Activated CD4-positive, CD25-positive, alpha-beta regulatory T cell treated with anti-CD3 and anti-CD28 coated beads, Interleukin-2, amount 50 U/mL, for 72 hours (primary cell): ENCODE results near the gene ING2.

Experiments
- DNase-seq: peaks from one replicate; pipeline ENCODE4 v3.0.0; 2021

Gene ING2

DNA sequence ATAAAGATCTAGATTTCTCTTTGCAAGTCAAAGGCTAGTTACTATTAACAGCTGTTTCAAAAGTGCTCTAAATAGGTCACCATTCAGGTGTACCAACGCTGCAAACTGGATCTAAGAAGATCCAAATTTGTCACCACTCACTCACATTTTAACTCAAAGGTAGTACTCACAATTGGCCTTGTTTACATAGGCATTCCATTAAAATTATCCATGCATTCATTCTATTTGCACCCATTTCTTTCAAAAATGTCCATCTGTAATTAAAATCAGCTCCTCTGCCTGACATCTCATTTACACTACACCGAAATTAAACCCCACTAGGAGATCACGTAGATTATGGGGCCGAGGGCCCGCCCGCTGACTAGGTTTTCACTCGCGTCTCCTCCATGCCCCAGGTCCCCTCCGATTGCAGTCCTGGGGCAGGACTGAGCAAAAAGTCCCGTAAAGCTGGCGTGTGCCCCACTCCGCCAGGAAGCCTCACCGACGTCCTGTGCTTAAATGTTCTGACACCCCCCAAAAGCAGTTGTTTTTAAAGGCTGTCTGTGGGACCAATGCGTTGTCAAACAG, 1.3 kb upstream of the ING2 start:
- DNase-seq = no peak

DNA sequence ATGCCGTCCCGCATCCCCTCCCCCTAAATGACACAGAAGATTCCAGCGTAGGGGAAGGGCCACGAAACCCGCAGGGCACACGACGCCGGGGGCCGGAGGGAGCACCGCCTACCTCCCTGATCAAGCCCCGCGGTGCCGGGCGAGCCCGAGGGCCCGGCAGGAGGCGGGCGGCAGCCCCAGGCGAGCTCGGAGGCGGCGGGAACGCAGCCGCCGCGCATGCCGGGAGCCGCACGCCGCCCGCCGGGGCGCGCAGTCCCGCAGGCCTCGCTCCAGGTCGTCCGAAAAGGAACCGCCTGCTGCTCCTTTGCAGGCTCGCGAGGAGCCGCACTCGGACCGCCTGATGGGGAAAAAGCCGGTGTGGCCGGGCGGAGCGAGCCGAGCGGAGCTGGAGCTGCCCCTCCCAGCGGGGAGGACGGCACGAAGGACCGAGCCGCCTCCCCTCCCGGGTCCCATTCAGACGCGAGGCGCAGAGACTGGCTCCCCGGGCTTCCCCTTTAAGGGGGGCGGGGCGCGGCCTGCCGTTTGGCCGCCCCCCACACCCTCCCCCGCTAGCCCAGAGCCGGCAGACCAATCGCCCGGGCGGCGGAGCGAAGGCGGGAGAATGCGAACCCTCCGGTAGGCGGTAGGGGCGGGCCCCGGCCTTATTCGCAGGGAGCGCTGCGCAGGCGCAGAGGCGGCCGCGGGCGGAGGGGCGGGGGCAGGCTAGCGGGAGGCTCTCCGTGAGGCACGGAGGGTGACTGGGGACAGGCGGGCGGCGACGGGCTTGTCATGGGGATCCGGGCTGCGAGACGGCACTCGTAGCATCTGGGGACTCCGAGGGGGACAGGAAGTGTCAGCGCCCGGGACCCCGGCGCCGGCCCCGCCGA, 561 bp upstream of the ING2 start:
- DNase-seq = peak; percentile 100

DNA sequence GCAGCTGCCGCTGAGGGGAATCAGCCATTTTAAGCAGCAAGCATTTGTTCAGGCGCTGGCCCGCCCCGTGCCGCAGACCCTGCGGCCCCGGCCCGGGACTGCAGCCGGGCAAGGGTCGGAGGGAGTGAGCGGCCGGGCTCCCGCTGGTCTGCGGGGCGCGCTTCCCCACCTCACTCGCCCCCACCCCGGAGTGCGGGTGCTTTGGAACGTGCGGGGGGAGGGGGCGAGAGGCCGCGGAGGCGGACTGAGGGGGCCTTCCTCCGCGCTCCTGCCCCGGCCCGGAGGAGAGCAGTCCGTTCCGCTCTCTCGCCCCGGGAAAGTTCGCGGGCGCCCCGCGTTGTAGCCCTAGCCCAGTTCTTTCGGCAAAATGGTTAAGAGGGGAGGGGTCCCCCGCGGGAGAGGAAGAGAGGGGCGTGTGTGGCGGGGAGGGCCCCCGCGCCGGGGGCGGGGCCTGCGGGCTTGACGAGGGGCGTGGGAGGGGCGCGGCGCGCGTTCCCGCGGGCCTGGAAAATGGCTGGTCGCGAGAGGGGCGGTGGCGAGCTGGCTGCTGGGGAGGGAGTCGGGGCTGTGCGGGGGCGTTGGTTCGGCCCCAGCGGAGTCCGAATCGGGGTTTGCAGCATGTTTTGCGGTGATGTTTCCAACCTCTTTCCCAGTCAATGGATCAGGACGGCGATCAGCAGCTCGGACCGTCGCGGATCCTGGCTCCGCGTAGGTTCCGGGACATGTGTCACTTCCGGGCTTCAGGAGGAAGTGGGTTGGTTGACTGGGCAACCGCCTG, 942 bp downstream of the ING2 start:
- DNase-seq = peak; percentile 87

DNA sequence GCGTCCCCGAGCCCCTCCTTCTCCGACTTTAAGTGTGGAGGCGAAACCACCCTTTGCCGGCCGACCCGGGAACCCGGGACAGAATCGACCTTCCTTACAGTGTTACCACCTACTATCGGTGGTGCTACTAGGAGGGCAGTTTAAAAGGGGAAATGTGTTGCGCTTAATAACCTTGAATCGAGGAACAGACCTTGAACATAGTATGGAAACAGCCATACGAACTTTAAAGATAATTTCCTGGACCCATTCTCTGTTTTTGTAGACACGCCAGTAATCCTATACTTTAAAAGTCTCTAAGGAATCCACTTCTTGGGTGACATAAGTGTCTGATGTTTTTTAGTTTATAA, 1.5 kb downstream of the ING2 start:
- DNase-seq = no peak

DNA sequence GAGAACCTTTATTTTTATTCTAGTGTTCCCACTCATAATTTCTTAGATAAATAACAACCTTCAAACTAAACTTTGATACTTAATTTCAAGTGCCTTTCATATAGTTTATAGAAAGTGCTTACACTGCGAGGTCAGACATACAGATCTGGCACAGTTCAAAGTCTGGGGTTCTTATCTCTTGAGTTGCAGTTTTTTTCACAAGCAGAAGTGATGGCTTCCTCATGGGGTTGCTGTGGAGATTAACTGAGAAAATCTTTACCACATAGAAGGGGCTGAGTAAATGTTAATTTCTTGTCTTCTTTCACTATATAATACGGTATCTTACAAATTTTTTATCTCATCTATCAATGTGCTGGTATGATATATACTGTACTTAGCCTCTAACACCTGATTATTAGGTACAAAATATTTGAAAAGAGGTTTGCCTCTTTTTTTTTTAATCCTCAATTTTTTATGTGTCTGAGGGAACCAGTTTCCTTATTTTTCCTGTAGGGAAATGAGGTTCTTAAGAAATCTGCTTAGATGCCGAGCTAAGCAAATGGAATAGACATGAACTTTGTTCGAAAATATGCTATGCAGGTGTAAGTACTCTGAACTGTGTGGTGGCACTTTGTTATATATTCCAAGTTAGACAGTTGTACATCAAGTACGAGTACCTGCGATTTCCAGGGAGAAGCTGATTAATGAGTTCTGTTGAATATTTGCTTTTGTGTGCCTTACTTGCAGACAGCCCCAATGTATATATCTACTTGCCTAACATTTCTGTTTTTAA, 3.3 kb downstream of the ING2 start:
- DNase-seq = no peak

DNA sequence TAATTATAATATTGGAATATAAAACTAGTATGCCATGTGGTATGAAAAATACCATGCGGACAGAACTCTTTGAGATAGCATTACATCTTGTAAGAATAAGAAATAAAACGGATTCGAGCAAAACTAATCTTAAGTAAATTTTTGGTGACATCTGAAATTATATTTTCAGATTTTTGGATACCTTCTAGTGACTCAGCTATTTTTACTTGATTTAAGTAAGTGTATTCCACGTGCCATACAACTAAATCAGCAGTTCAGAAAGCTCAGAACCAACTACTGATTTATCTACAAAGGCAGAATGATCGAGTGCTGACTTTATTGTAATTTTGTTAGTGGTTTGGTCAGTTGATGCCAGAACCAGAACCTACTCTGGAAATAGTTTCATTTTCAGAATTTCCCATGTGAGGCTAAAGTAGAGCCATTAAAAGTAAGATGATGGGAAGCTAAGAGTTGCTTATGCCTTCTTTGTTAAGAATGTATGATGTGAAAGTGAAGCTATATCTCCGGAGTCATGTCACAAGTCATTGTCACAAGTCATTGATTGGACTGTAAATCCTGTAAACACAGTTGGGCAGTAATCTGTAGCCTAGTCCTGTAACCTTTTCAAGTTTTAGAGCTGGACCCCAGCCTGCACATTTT, 4.0 kb downstream of the ING2 start:
- no peak for DNase-seq

DNA sequence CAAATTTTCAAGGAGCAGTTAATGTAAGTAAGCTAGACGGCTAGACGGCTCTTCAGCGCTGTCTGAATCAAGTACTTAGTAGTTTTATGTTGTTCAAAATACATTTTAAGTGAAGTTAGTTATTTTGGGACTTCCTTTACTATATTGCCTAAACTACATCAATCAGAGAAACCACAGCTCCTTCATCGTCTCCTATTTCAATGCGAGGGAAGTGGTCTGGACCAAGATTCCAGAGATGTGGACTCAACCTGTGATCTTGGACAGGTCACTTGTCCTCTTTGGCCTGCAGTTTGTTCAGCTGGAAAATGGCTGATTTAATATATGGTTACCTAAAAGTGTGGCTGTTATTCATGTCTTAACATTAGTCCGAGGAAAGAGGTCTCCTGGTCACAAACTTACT, 10.6 kb downstream of the ING2 start:
- no peak for DNase-seq

DNA sequence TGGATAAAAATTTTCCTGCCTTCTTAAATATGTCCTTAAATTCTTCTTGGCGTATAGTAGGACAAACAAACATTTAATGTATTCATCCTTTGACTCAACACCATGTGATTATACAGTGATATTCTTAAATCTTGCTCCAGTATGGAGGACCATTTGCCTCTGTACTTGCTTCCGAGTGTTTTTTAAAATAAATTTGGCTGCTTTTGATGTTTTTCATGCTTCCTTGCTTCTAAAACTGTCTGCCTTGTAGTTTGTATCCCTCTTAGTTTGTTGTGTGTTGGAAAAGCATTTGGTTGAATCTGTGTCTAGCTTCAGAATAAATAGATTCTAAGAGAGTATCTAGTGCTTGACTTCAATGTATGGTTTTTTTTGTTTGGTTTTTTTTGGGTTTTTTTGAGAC, 12.3 kb downstream of the ING2 start:
- no peak for DNase-seq

DNA sequence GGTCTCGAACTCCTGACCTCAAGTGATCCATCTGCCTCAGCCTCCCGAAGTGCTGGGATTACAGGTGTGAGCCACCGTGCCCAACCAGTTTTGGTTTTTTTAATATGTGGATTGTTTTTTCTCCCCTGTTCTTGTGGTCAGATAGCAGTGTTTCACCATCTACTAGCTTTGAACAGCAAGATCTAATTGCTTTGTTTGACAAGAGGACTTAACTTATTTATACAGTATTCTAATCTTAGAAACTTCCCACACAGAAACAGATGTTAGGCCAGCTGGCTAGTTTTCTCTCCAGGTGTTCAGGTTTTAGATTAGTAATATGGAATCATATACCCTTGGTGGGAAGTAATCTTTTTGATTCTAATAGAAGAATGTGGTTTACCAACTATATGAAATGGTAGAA, 12.9 kb downstream of the ING2 start:
- DNase-seq = no peak

DNA sequence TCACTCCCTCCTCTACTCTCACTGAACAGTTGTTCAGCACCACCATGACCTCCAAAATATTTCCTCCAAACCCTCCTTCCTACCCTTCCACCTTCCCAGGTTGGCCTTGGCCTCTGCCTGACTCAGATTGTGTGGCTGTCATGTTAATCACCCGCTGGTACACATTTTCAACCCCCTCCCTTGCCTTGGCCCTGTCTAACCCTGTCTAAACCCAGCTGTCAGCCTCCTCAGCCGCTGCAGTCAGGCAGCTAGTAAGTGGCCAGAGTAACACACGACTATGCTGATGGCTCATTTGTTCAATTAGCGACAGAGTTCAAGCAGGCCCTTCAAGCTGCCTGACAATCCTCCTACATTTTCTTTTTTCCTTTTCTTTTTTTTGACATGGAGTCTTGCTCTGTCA, 18.0 kb downstream of the ING2 start:
- DNase-seq = no peak

DNA sequence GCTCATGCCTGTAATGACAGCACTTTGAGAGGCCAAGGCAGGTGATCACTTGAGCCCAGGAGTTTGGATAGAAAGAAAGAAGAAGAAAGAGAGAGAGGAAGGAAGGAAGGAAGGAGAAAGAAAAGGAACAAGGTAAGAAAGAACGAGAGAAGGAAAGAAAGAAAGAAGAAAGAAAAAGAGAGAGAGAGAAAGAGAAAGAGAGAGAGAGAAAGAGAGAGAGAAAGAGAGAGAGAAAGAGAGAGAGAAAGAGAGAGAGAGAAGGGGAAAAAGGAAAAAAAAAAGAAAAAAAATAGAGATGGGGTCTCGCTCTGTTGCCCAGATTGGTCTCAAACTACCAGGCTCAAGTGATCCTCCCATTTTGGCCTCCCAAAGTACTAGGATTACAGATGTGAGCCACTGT, 22.5 kb downstream of the ING2 start:
- DNase-seq = no peak

DNA sequence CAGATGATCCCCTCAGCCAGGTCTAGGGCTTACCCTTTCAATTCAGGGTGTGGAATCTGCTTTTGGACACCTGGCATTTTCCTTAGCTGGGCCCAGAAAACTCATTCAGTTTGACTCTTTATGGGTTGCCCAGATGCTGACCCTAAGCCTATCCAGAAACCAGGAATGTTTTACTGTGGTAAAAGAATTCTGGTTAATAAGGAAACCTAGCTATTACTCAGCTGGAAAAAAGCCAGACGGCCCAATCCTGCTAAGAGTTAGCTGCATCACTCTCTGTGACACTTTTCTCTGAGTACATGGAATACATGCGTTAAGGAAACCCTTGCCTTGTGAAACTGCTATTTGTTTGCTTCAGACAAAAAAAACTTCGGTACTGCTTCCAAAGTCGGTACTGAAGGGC, 28.0 kb downstream of the ING2 start:
- no peak for DNase-seq

DNA sequence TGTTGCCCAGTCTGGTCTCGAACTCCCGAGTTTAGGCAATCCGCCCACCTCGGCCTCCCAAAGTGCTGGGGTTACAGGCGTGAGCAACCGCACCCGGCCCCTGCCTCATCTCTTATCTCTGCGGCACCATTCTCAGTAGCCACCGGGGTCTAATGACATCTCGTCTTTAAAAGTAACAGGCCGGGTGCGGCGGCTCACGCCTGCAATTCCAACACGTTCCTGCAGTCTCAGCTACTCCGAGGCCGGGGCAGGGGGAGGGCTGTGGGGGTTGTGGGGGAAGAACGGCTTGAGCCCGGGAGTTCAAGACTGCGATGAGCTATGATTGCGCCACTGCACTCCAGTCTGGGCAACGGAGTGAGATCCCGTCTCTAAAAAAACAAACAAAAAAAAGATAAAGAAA, 28.8 kb downstream of the ING2 start:
- DNase-seq = no peak

DNA sequence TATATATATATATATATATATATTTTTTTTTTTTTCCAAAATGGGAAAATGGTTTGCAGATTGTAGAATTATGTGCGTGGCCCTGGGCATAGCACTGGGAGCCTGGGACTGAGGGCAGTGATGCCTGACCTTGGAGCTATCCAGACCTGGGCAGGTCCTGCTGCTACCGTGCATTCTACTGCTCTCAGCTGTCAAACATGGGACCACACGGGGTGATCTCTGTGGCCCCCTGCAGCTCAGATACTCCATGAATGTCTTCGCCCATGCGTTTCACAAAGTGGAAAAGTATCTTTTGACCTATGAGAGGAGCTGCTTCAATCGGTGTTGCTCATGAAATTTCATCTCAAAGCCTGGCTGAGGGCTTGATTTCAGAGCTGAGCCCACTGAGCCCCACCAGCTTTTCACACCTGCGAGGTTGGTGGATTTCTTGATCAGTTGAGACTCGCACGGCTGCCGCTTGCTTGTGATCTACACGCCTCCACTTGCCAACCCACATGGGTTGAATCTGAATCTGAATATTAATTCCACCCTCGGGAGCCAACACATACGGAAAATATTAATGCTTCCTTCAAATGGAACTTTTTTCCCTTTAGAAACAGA, 35.7 kb downstream of the ING2 start:
- DNase-seq = no peak

DNA sequence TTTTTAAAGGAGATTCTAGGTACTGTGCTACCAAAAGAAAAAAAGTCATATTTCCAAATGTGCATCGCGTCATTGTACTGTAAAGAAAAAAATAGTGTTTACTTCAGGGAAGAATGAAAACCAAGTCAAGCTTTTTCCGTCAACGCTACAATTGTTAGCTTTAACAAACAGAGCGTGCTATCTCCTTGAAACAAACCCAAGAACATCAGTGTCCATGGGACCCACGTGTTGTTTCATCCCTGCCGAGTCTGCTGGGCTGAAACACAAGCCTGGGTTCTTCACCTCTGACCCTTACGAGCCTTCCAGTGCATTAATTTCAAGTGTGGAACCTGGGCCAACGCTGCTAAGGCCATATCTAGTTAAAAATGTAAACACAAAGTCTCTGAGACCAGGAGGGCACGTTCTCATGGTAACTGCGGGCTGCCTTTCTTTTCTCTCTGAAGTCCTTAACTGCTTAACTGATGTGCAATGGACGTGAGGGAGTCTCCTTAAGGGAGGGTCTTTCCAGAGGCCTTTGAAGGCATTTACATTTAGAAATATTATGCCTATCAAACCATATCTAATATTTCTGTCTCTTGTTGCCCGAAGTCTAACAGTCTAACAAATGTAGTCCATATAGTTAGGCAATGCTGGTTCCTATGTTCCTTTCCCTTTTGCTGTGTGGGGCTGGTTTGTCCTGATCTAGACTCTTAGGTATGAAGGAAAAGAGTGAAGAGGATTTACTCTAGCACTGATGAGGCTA, 36.3 kb downstream of the ING2 start:
- no peak for DNase-seq

DNA sequence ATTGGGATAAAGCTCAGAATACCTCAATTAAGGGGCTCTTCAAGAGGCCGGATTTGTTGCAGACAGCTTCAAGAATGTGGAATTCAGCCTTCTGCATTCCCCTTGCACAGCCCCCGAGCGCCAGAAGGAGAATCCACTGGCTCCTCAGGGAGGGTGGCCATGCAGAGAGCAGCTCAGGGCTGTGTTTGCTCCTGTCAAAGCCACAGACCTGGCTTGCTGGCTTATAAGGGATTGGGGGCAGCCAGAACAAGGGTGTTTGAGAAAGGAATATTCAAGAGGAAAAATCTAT, 36.8 kb downstream of the ING2 start:
- no peak for DNase-seq

DNA sequence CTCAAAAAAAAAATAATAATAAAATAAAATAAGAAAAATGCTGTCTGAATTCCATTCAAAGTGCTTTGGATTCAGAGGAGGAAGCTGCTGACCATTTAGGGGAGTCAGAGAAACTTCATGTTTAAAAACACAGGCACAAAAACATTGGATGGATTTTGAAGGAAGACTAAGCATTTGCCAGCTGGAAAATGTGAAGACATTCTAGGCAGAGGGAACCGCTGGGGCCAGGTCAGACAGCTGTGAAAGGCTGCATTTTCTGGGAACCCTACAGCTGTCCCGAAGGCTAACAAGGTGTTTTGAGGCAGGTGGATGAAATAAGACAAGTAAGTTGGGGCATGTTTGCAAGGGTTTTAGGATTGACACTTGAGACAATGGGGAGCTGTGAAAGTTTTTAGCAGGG, 38.6 kb downstream of the ING2 start:
- DNase-seq = no peak

DNA sequence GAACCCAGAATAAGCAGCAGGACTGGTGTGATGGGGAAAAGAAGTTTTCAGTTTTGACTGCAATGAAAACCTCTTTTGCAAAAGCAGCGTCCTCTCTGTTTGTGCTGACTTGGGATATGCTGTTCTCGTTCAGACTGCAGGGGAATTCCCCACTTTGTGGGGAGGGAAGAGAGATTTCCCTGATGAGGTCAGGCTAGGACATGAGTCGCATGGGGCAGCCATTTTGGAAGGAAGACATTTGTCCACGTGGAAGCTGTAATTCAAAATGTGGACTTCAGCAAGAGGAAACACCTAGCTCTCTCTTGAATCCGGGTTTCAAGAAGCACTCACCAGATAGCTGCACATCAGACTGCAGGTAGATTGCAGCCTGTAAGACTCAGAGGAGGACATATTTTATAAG, 39.3 kb downstream of the ING2 start:
- DNase-seq = no peak

DNA sequence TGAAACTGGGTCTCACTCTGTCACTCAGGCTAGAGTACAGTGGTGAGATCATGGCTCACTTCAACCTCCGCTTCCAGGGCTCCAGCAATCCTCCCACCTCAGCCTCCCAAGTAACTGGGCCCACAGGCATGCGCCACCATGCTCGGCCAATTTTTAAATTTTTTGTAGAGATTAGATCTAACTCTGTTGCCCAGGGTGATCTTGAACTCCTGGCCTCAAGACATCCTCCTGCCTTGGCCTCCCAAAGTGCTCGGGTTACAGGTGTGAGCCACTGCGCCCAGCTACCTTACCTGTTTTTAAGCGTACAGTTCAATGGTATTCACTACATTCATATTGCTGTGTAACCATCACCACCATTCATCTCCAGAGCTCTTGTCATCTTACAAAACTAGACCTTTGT, 41.5 kb downstream of the ING2 start:
- DNase-seq = no peak

DNA sequence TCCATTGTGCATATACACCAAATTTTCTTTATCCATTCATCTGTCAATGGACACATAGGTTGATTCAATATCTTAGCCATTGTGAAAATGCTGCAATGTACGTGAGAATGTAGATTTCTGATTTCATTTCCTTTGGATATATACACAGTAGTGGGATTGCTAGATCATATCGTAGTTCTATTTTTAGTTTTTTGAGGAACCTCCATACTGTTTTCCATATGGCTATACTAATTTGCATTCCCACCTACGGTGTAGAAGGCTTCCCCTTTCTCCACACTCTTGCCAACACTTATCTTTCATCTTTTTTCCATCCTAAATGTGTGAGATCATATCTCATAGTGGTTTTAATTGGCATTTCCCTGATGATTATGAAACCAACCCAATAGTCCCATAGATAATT, 43.4 kb downstream of the ING2 start:
- no peak for DNase-seq

DNA sequence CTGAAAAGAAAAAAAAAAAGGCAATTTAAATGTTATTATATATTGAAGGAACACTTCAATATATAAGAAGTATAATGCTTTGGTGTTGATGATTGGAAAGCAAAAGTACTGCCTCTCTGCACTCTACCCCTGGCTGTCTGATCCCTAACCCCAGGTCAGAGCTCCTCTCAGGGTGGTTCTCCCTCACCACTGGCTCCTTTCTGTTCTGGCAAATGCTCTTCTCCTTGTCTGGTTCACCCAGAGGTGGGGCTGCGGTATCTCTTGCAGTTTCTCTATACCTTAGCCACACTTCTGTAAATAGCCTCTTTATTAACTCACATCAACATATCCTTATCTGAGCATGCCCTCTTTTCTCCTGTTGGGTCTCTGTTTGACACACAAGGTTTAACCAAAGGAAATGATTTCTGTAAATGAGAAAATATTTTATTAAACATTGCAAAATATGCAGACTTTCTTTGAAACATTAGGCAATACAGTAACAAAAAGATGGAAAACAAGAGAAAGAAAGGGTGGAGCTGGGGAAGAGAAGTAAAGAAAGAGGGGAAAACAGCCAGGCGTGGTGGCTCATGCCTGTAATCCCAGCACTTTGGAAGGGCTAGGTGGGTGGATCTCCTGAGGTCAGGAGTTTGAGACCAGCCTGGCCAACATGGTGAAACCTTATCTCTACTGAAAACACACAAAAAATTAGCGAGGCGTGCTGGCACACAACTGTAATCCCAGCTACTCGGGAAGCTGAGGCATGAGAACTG, 45.7 kb downstream of the ING2 start:
- no peak for DNase-seq
